Activated T-helper 1 cell treated with anti-CD3 and anti-CD28 coated beads, Interleukin-2, amount 50 U/mL, for 16 hours (primary cell): ENCODE measurements around the gene DNM3.

ENCODE experiments used
- DNase-seq, 2 donors: peaks; one replicate each; pipeline ENCODE4 v3.0.0-alpha.2; 2020; ENCODE audit warnings: low read depth in 1 of 2, low spot score in 1 of 2

The DNM3 gene

GRCh38 chr1:171969226-171969625 lies 127.9 kb downstream of the DNM3 start:
- no peak for DNase-seq

- no peak for DNase-seq
These were observed 128.5 kb downstream of the DNM3 start for GRCh38 chr1:171969813-171970212.

- DNase-seq: no peak
These were observed 131.5 kb downstream of the DNM3 start for GRCh38 chr1:171972846-171973245.

- no peak for DNase-seq
These were observed 132.1 kb downstream of the DNM3 start for GRCh38 chr1:171973421-171973820.

GRCh38 chr1:171981303-171981702 lies 140.0 kb downstream of the DNM3 start:
- DNase-seq: no peak

GRCh38 chr1:171983584-171983983 lies 142.3 kb downstream of the DNM3 start:
- no peak for DNase-seq

GRCh38 chr1:171984262-171984661 lies 143.0 kb downstream of the DNM3 start:
- DNase-seq: no peak

- DNase-seq: no peak
These were observed 143.7 kb downstream of the DNM3 start for GRCh38 chr1:171984850-171985485.

- DNase-seq: no peak
These were observed 144.3 kb downstream of the DNM3 start for GRCh38 chr1:171985639-171986038.

GRCh38 chr1:171988243-171988885 lies 147.1 kb downstream of the DNM3 start:
- DNase-seq: no peak

- no peak for DNase-seq
These were observed 149.1 kb downstream of the DNM3 start for GRCh38 chr1:171990371-171990770.

GRCh38 chr1:171994293-171994692 lies 153.0 kb downstream of the DNM3 start:
- no peak for DNase-seq

GRCh38 chr1:171995573-171995972 lies 154.3 kb downstream of the DNM3 start:
- DNase-seq: no peak

GRCh38 chr1:171997936-171998335 lies 156.6 kb downstream of the DNM3 start:
- DNase-seq: no peak

GRCh38 chr1:171998711-171999110 lies 157.4 kb downstream of the DNM3 start:
- DNase-seq: no peak

- DNase-seq: no peak
These were observed 158.5 kb downstream of the DNM3 start for GRCh38 chr1:171999756-172000155.

- no peak for DNase-seq
These were observed 160.0 kb downstream of the DNM3 start for GRCh38 chr1:172001288-172001687.

GRCh38 chr1:172002725-172003345 lies 161.5 kb downstream of the DNM3 start:
- no peak for DNase-seq

GRCh38 chr1:172003766-172004530 lies 162.7 kb downstream of the DNM3 start:
- DNase-seq: no peak

- no peak for DNase-seq
These were observed 163.4 kb downstream of the DNM3 start for GRCh38 chr1:172004671-172005070.

- DNase-seq: no peak
These were observed 164.6 kb downstream of the DNM3 start for GRCh38 chr1:172005856-172006255.

- DNase-seq: no peak
These were observed 165.4 kb downstream of the DNM3 start for GRCh38 chr1:172006660-172007059.
